T-helper 2 cell (primary cell): ENCODE results near the gene ARFGAP1.

Source experiments
- DNase-seq, 5 experiments: peaks; one replicate each; pipeline versions ENCODE4 v3.0.0 to v3.0.0-alpha.2; 2012 to 2022

ARFGAP1 gene

DNA sequence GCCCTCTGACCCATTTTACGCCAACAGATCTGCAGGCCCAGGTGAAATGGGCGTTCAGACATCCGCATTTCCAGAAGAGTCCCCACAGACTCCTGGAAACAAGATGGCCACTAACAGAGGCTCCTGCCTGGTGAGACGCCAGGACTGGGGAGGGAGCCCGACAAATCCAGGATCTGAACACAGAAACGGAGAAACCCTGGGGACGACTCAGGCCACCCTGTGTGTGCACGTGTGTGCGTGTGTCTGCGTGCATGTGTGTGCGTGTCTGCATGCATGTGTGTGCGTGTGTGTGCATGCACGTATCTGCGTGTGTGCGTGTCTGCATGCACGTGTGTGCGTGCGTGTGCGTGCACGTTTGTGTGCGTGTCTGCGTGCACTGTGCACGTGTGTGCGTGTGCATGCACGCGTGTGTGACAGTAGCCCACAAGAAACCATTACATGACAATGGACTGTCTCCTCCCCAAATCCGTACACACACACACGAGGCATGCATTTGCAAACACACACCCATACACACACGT, 63.7 kb downstream of the ARFGAP1 start:
- DNase-seq, result no peak

DNA sequence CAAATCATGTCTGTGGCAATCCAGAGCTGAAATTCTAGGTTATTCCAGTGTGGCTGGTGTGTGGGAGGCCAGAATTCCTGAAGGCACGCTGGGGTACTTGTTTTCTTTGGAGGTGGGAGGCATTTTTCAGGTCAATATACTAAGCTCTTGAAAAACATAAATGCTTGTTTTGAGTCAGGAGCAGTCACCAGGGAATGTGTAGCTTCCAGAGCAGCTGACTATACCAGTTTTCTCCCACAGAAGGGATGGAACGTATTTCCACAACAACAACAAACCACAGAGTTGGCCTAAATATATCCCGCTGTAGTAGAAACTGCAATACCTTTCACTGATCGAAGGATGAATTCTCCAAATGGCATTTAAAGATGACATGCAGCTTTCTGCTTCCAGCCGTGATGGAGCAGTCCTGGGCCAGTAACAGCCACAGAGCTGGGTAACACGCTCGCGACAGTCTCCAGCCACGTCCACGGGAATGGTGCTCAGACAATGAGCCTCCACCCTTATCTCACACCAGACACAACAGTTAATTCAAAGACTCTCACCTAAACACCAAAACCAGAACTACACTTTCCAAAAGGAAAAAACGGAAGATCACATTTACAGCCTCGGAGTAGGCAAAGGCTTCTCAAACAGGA, 65.3 kb downstream of the ARFGAP1 start:
- DNase-seq, result no peak
